GM18499 (cell line): ENCODE measurements around the gene FLT3.
A peak's percentile ranks its signal among the peaks of the same experiment; 100 is the strongest.
"Not testable (repeated sequence)": the region's sequence is repeated elsewhere in the genome, so short reads cannot be mapped to it uniquely, and the experiment has no call there.

ENCODE experiments used
- ATAC-seq: cut with Tn5 transposase; IDR thresholded peaks from one replicate; pipeline ENCODE4 v1.9.1; 2021; ENCODE audit warnings: moderate number of reproducible peaks; ENCODE audit not compliant: insufficient read depth, unreplicated experiment

The FLT3 gene

GRCh38 chr13:28047757-28048388, 52.5 kb downstream of the FLT3 start:
- peak; percentile 80 for ATAC-seq

DNA sequence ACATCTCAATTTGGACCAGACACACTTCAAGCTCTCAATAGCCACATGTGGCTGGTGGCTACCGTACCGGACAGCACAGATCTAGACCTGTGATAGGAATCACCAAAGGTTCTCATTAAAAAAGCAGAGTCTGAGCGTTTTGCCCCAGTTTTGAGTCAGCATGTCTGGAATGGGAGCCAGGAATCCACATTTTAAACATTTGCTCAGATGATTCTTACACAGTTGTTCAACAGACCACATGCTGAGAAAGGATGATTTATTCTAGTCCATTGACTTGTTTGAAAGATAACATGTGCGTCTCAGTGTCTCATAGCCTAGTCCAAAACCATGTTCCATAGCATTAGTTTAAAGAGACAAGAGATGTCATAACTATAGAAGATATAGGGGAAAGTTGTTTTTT, 53.4 kb downstream of the FLT3 start:
- ATAC-seq: no peak

GRCh38 chr13:28045861-28046260, 54.5 kb downstream of the FLT3 start:
- no peak for ATAC-seq

DNA sequence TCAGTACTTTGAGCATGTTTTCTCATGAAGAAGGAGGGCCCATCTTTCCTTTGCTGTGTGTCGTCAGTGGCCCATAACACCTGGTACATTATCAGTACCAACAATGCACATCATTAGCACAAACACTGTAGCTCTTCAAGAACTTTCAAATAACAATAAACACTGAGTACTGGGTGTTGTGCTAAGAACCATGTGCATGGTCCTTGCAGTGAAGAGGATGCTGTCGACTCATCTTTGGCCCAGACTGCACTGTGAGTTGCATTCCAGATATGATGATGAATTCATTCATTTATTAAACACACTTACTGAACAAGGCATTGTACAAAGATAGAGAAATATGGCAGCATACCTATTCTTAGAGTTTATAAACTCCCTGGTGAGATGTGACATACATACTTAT, 55.8 kb downstream of the FLT3 start:
- ATAC-seq: no peak

GRCh38 chr13:28043224-28043623, 57.2 kb downstream of the FLT3 start:
- no peak for ATAC-seq

DNA sequence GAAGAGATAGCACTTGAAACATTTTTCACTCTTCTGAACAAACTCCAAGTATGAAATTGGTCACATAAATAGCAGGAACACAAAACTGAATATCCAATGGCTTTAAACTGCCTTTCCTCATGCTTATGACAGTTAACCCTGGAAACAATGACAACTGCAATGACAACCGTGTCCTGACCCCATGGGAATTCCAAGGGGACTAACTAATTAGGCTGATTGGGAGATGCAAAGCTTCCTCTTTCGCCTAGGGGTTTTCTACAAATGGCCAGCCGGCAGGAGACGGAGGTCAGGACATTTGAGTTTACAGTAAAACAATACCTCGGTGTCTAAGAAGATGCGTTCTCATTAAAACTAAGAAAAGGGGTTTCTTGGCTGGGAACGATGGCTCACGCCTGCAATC, 58.9 kb downstream of the FLT3 start:
- ATAC-seq: no peak

DNA sequence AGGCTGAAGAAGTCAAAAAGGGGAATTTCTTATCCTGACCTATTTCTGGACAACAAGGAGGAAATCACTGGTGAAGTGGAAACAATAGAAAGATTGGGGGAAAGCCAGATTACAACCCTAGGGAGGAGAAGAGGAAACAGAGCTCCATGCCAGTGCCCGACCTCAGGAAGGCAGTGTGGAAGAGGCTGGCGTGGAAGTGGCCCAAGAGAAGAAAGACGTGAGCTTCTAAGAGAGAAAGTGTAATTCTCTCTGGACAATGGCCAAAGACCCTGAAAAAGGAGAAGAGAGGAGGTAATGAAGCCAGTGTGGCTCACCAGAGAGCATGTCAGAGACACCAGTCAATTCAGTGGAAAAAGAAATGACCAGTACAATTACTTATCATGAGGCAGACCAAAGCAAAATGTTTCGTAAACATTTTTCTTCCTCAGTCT, 59.3 kb downstream of the FLT3 start:
- no peak for ATAC-seq

DNA sequence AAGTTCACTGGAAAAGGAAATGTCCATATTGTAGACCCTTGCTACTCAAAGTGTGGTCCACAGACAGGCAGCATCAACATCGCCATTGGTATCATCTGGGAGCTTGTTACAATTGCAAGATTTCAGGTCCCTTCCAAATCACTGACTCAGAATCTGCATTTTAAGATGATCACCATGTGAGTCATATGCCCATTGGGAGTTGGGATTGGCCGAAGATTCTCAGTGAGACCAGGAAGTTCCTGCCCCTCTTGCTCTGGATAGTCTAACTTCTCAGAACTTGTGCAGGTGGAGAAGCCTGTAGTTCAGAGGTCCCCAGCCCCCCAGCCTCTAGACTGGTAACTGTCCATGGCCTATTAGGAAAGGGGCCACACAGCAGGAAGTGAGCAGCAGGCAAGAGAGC, 63.0 kb downstream of the FLT3 start:
- no peak for ATAC-seq

DNA sequence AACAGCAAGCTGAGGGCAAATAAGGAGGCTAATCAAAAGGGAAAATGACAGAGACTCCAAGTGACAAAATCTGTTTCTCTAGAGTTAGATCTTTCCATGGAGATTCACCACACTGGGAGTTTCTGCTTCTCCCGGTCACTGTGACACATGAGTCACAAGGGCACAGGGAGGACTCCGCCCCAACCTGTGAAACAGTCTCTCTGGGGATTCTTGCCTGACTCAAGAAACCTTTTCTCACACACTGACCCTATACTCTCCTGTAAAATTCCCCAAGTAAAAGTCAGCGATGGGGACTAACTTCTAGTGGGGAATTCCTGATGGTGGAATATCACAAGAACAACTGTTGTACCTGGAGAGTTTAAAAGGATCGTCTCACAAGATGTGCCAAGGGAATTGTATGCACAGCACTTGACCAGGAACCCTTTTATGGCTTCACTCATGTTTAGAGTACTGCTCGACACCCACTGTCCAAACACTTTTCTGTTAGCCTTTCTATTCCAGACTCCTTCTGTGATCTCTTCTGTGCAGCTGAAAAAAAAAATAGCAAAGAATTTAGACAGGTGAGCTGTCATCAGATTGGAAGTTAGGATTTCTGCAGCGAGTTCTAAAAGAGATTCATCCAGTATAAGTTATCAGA, 65.1 kb downstream of the FLT3 start:
- ATAC-seq: no peak

DNA sequence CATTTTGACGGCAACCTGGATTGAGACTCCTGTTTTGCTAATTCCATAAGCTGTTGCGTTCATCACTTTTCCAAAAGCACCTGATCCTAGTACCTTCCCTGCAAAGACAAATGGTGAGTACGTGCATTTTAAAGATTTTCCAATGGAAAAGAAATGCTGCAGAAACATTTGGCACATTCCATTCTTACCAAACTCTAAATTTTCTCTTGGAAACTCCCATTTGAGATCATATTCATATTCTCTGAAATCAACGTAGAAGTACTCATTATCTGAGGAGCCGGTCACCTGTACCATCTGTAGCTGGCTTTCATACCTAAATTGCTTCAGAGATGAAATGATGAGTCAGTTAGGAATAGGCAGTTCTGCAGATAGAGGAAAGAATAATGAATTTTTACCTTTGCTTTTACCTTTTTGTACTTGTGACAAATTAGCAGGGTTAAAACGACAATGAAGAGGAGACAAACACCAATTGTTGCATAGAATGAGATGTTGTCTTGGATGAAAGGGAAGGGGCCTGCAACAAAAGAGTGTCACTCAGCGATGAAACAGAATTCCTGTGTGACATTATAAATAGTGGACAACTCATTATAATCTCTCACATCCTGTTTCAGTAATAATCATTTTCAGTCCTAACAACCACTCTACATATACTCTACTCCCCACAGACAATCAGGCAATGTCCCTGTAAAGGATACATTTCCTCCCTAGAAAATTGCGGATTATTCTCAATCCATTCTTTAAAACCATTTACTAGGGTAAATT, 66.3 kb downstream of the FLT3 start:
- no peak for ATAC-seq

GRCh38 chr13:28032438-28032837, 67.9 kb downstream of the FLT3 start:
- not testable (repeated sequence) for ATAC-seq

DNA sequence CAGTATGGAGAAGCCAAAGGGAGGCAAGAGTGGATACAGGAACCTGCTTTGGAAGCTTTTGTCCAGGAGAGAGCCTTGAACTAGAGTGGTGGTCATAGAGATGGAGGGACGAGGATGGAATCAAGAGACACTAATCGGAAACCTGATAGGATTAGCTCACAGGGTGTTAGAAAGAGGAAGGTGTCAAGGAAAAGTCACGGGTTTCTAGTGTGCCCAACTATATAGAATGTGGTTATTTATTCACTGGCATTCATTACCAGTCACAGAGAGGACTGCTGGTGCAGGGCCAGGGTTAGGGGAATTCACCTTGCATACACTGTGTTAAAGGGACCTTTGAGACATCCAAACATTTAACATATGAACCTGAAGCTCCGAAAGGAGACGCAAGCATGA, 68.5 kb downstream of the FLT3 start:
- no peak for ATAC-seq

DNA sequence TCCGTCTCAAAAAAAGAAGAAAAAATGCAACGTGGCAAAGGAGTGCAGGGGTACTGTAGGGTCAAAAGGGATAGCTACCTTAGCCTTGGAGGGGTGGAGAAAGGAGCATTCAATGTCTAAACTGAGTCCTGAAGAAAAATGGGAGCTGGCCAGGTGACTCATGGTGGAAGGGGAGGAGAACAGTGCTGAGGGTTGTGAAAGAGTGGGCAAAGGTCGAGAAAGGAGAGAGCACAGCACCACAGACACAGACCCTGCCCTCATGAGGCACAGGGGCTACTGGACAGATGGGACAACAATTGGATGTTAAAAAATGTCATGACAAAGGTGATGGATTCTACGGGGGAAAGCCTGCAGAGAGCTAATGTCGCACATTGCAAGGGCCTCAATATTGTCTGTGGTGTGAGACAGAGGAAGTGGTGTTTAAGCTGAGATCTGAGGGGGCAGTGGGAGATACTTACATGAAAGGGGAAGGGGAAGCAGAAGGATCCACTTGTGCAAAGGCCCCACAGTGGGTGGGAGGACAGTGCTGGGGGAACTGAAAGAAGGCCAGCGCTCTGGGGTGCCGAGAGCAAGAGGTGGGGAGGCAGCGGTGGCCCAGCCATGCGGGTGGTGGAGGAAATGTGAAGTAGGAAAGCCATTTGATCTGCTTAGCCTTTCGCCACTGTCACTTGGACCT, 69.0 kb downstream of the FLT3 start:
- ATAC-seq: no peak

DNA sequence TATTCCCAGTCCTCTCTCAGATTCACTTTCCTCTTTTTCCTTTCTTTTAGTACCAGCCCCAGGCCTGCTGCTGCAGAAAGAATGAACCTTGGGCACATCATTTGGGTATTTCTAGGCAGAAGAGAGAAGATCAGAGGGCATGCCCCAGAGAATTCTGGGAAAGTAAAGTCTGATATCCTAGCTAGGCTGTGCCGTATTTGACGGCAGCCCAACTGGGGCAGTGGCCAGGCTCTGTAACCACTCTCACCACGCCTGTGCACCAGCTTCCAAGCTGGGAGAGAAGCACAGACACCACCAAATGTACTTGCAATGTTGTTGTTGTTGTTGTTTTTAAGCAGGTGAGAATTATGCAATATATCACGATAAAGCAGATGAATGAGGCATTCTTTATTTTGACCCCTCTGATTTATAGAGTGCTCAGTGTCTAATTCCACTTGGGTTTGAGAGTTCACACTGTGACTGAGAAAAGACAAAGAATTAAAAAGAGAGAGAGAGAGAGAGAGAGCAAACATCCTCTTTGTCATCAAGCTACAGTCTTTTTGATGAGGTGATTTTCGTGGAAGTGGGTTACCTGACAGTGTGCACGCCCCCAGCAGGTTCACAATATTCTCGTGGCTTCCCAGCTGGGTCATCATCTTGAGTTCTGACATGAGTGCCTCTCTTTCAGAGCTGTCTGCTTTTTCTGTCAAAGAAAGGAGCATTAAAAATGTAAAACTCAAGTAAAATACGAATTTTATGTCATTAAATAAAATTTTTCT, 72.6 kb downstream of the FLT3 start:
- ATAC-seq: no peak

DNA sequence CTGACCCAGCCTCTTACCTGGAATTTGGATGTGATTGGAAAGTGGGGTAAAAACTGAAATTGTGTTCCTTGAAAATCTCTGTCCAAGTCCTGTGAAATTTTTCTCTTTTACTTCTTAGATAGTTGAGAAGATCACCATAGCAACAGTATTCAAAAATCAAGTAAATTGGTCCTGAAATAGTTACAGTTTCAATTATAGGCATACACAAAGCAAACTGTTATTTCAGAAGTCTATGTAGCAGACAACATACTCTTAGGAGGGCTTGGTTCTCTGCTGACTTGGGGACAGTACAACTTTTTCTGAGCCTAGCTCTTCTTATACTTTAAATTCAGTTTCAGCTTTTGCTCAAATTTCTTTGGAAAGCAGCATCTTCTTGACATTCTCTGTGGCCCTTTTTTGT, 73.3 kb downstream of the FLT3 start:
- ATAC-seq: no peak

DNA sequence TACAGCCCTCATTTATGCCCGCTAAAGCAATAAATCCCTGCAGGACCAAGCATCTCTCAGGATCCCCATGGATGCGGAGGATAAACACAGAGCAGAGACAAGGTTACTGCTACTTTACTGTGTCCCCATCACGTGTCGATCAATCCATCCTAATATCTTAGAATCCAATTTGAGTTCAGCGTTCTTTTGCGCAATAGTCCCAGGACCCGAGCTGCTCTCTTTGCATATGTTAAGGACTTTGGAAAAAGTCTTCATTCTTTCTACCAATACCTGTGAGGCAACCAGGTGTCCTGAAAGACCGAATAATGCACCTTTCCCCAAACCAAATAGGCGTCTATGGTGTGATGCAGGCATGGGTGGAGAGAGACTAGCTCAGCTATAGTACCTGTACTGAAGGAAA, 73.9 kb downstream of the FLT3 start:
- ATAC-seq: no peak

DNA sequence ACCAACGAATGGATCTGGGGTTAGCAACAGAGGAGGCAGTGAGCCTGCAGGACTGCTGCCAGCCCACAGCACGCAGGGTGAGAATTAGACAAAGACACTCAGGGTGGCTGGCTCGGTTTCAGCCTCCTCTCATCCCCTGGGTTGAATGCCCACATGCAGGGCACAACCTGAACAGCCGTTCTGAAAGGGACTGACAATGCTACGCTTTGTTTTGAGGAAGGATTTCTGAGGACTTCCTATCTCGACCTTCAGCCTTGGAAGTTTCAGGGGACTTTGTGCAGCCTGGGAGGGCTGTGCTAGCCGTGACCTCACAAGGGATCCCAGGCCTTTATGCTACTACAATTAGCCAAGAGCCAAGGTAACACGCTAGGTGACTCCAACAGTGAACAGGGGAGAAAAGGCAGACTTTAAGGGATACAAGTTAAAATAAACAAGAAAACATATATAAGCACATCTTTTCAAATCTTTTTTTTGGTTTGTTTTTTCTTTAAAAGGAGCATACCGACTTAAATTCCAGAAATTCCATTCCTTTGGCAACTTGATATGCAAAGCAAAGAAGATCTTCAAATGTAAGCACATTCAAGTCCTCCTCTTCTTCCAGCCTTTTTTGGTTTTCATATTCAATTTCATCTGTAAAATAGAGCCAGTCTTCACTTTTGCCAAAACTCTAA, 77.4 kb downstream of the FLT3 start:
- no peak for ATAC-seq

GRCh38 chr13:28014301-28014700, 86.1 kb downstream of the FLT3 start:
- ATAC-seq: no peak

GRCh38 chr13:28013482-28013881, 86.9 kb downstream of the FLT3 start:
- no peak for ATAC-seq

DNA sequence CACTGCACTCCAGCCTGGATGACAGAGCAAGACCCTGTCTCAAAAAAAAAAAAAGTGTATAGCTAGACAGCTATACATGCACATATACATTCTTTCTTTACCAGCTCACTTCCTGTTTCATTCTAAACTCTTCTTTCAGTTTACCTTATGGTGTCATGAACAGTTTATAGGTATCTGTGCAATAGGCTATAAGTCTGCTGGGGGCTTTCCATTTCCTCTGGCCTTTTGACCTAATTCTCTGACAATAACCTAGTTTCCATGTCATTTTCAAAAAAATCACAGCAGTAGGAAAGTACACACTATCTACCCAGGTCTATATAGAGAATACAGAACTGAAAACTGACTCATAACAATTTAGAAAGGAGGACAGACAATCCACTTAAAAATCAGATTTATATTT, 87.5 kb downstream of the FLT3 start:
- ATAC-seq: peak; percentile 93
